Measurements from ENCODE around the gene TK2.

GRCh38 chr16:66560107-66560506 lies 10.2 kb upstream of the TK2 start:
- no peak for TF ChIP-seq POLR2A (IDR thresholded peaks at IDR 0.05)
- no peak for TF ChIP-seq CTCF (IDR thresholded peaks at IDR 0.05)

Data from prostate gland (tissue), 2 donors.